DND-41 (cell line): ENCODE results near the gene ZNF530.
A peak's percentile ranks its signal among the peaks of the same experiment; 100 is the strongest.

Experiments
- ATAC-seq: fragments of 200-7000 bp; cut with Tn5 transposase; 3 replicates; pipeline ENCODE4 v1.9.1; 2021; ENCODE audit warnings: low read depth; ENCODE audit not compliant: insufficient read depth
- DNase-seq: peaks from one replicate; pipeline ENCODE4 v3.0.0-alpha.2; 2020
- H2AFZ ChIP-seq: 2 replicates; pipeline ENCODE4 v1.6.0; 2012; ENCODE audit warnings: low read depth, low read length
- H3K27ac ChIP-seq: 2 replicates; pipeline ENCODE4 v1.5.1; 2012; ENCODE audit warnings: low read length, inconsistent platforms
- H3K27me3 ChIP-seq: fragments of 200-600 bp; sonication (generic); 2 replicates; pipeline ENCODE4 v1.6.0; 2012; ENCODE audit warnings: low read length, mild to moderate bottlenecking, inconsistent platforms; ENCODE audit not compliant: insufficient read depth, poor library complexity
- H3K36me3 ChIP-seq: 2 replicates; pipeline ENCODE4 v1.5.1; 2012; ENCODE audit warnings: low read length, inconsistent platforms; ENCODE audit not compliant: insufficient read depth
- H3K4me1 ChIP-seq: 2 replicates; pipeline ENCODE4 v1.5.1; 2012; ENCODE audit warnings: mild to moderate bottlenecking, low read length; ENCODE audit not compliant: insufficient read depth
- H3K4me2 ChIP-seq: 2 replicates; pipeline ENCODE4 v1.6.0; 2012; ENCODE audit warnings: mild to moderate bottlenecking, moderate library complexity, low read length, inconsistent platforms; ENCODE audit not compliant: insufficient read depth
- H3K4me3 ChIP-seq, 2 experiments: fragments of 200-600 bp in 1 of 2; shearing (Covaris generic) in 1 of 2; 2 replicates each; pipeline ENCODE4 v1.5.1; 2012 to 2016; ENCODE audit warnings: inconsistent platforms in 2 of 2, low read length in 2 of 2, mild to moderate bottlenecking in 2 of 2, low read depth in 1 of 2, moderate library complexity in 1 of 2
- H3K79me2 ChIP-seq: 2 replicates; pipeline ENCODE4 v1.6.0; 2012; ENCODE audit warnings: low read length, inconsistent platforms; ENCODE audit not compliant: insufficient read depth
- H3K9ac ChIP-seq: 2 replicates; pipeline ENCODE4 v1.6.0; 2012; ENCODE audit warnings: low read depth, mild to moderate bottlenecking, inconsistent platforms, low read length, moderate library complexity
- H3K9me3 ChIP-seq: 2 replicates; pipeline ENCODE4 v1.5.1; 2012; ENCODE audit warnings: low read length, moderate library complexity, mild to moderate bottlenecking, inconsistent platforms; ENCODE audit not compliant: insufficient read depth, severe bottlenecking
- H4K20me1 ChIP-seq: 2 replicates; pipeline ENCODE4 v1.6.0; 2012; ENCODE audit warnings: low read length; ENCODE audit not compliant: insufficient read depth
- CTCF ChIP-seq: IDR thresholded peaks from 2 replicates; pipeline ENCODE4 v1.5.1; 2012; ENCODE audit warnings: borderline replicate concordance, low read length, moderate library complexity, mild to moderate bottlenecking; ENCODE audit not compliant: poor library complexity, severe bottlenecking; ENCODE audit errors: extremely low read depth
- EZH2 ChIP-seq: IDR thresholded peaks from 3 replicates; pipeline ENCODE4 v1.6.1; 2012; ENCODE audit warnings: borderline replicate concordance, low read depth, mild to moderate bottlenecking, moderate library complexity, low read length, inconsistent platforms; ENCODE audit not compliant: severe bottlenecking

The ZNF530 gene

GRCh38 chr19:57560049-57560491 is 39.6 kb upstream of the ZNF530 start:
- peak overlapping the region; percentile 94 for H2AFZ ChIP-seq
- ATAC-seq = no peak
- no peak for DNase-seq

GRCh38 chr19:57563547-57563946 is 36.1 kb upstream of the ZNF530 start:
- H3K4me2 ChIP-seq = no peak overlapping the region
- H3K4me3 ChIP-seq = no peak overlapping the region
- TF ChIP-seq CTCF (no peak), EZH2 (no peak)
- peaks cover 73% of the 10 kb centered on the region for H3K9me3 ChIP-seq
- DNase-seq (no peak), ATAC-seq (no peak)
- no peaks in the 10 kb centered on the region for H3K27me3 ChIP-seq
- no peak overlapping the region for H3K27ac ChIP-seq
- peaks cover 12% of the 10 kb centered on the region for H3K4me1 ChIP-seq
- H2AFZ ChIP-seq = no peak overlapping the region
- no peak overlapping the region for H3K9ac ChIP-seq
- H3K79me2 ChIP-seq = peaks cover 16% of the 10 kb centered on the region
- H4K20me1 ChIP-seq = 0 out of 2 replicates have a peak, but pooled peaks cover 2% of the 10 kb centered on the region
- H3K36me3 ChIP-seq = peaks cover 8% of the 10 kb centered on the region; the same call in 1 of the 2 replicates

More at GRCh38 chr19:57560049-57560491, 39.6 kb upstream of the ZNF530 start:
- H3K4me2 ChIP-seq = peak overlapping the region; percentile 93
- peak overlapping the region; percentile 85; the same call in 1 of the 2 replicates for H3K9ac ChIP-seq
- peaks cover 33% of the 10 kb centered on the region for H3K79me2 ChIP-seq
- H4K20me1 ChIP-seq = peaks cover 2% of the 10 kb centered on the region; the same call in 1 of the 2 replicates
- no peak for TF ChIP-seq EZH2
- TF ChIP-seq CTCF = no peak
- H3K4me1 ChIP-seq = peaks cover 23% of the 10 kb centered on the region
- H3K36me3 ChIP-seq = peaks cover 27% of the 10 kb centered on the region
- peak overlapping the region; percentile 88 for H3K27ac ChIP-seq
- peak overlapping the region; percentile 73 to 96 for H3K4me3 ChIP-seq
- peaks cover 40% of the 10 kb centered on the region for H3K9me3 ChIP-seq
- H3K27me3 ChIP-seq = no peaks in the 10 kb centered on the region

- peak; percentile 42 for DNase-seq
- Histone ChIP-seq H3K4me2 (no peak overlapping the region), H3K4me3 (no peak overlapping the region), H3K27ac (no peak overlapping the region), H4K20me1 (no peaks in the 10 kb centered on the region), H3K27me3 (no peaks in the 10 kb centered on the region), H3K9ac (no peak overlapping the region), H3K79me2 (no peaks in the 10 kb centered on the region), H3K9me3 (peaks cover 81% of the 10 kb centered on the region), H3K4me1 (no peaks in the 10 kb centered on the region), H2AFZ (no peak overlapping the region), H3K36me3 (peaks cover 12% of the 10 kb centered on the region; the same call in 1 of the 2 replicates)
- TF ChIP-seq EZH2 (no peak), CTCF (no peak)
- ATAC-seq = no peak
Observed at GRCh38 chr19:57566396-57567265, 33.1 kb upstream of the ZNF530 start.
